HCT116 (cell line): Measurements from ENCODE around the gene BRINP2. TPM values are rescaled to one million over a fixed set of nuclear protein-coding genes. Genes with fewer than 3 reads are reported as not detected.

Experiments used
- ATAC-seq: fragments of 200-7000 bp; cut with Tn5 transposase; 2 replicates; pipeline ENCODE4 v1.9.1; 2020; ENCODE audit warnings: mild to moderate bottlenecking, moderate library complexity
- BruUV-seq: library from RNA; stranded (reverse); fragments of 400-500 nt; replicated peaks from 2 replicates; lab custom pipeline; 2021; lab: Mats Ljungman, UMichigan
- CTCF ChIA-PET: fragments of 300-600 bp; sonication (Branson Sonifier 250); formaldehyde crosslinking; loops from one replicate; lab custom pipeline; 2021; ENCODE audit warnings: antibody characterized with exemption; lab: Charles Lee
- POLR2A ChIA-PET: fragments of 300-600, 350-600 bp; sonication (Branson Sonifier 250); formaldehyde crosslinking; loops from one replicate; lab custom pipeline; 2021; ENCODE audit warnings: antibody characterized with exemption; lab: Charles Lee
- RAD21 ChIA-PET, 2 experiments: fragments of 300-600 bp; sonication (Branson Sonifier 250); formaldehyde crosslinking; loops; one replicate each; lab custom pipeline; 2023; ENCODE audit warnings: low total read pairs in 2 of 2; ENCODE audit not compliant: uncharacterized antibody in 2 of 2, unreplicated experiment in 2 of 2, low non-redundant PET in 1 of 2; lab: Charles Lee
- DNase-seq: peaks from one replicate; pipeline ENCODE4 v3.0.0-alpha.2; 2010; ENCODE audit warnings: low read depth, low spot score
- H2AFZ ChIP-seq: fragments of 200-600 bp; shearing (Covaris generic), sonication (generic); 2 replicates; pipeline ENCODE4 v1.6.1; 2017; ENCODE audit warnings: low read depth, mixed run types, mixed read lengths, antibody characterized with exemption, low read length; ENCODE audit not compliant: poor library complexity, severe bottlenecking
- H3K27ac ChIP-seq: 2 replicates; pipeline ENCODE4 v1.5.1; 2012; ENCODE audit warnings: low read depth, low read length
- H3K27me3 ChIP-seq: fragments of 200-600 bp; sonication (generic); 2 replicates; pipeline ENCODE4 v1.6.1; 2016; ENCODE audit warnings: mixed run types, low read length, mixed read lengths; ENCODE audit not compliant: insufficient read depth
- H3K36me3 ChIP-seq, 2 experiments: fragments of 200-500 bp in 1 of 2; fragments of 200-600 bp in 1 of 2; sonication (Bioruptor generic) in 1 of 2; sonication (generic) in 1 of 2; 2 replicates each; pipeline versions ENCODE4 v1.5.1 to v1.6.1; 2014 to 2016; ENCODE audit warnings: low read length in 2 of 2, inconsistent platforms in 1 of 2, mixed read lengths in 1 of 2, mixed run types in 1 of 2; ENCODE audit not compliant: insufficient read depth in 2 of 2, control insufficient read depth in 1 of 2
- H3K4me1 ChIP-seq, 2 experiments: fragments of 200-600 bp in 1 of 2; sonication (generic) in 1 of 2; 2 replicates each; pipeline versions ENCODE4 v1.5.1 to v1.6.1; 2012 to 2017; ENCODE audit warnings: low read length in 2 of 2, inconsistent platforms in 1 of 2, mild to moderate bottlenecking in 1 of 2, mixed read lengths in 1 of 2, mixed run types in 1 of 2, moderate library complexity in 1 of 2; ENCODE audit not compliant: insufficient read depth in 2 of 2, control insufficient read depth in 1 of 2
- H3K4me2 ChIP-seq: fragments of 200-600 bp; sonication (generic); 2 replicates; pipeline ENCODE4 v1.6.1; 2017; ENCODE audit warnings: mixed run types, low read length, mixed read lengths
- H3K4me3 ChIP-seq, 2 experiments: fragments of 200-600 bp in 1 of 2; sonication (generic) in 1 of 2; replicated peaks in 1 of 2; 2 replicates each; pipeline ENCODE4 v1.5.1; 2011 to 2016; ENCODE audit warnings: low read length in 2 of 2, control low read depth in 1 of 2, low read depth in 1 of 2, mild to moderate bottlenecking in 1 of 2, mixed read lengths in 1 of 2, mixed run types in 1 of 2
- H3K79me2 ChIP-seq: fragments of 200-600 bp; sonication (generic); 2 replicates; pipeline ENCODE4 v1.6.1; 2017; ENCODE audit warnings: mild to moderate bottlenecking, mixed run types, low read length, moderate library complexity, mixed read lengths; ENCODE audit not compliant: insufficient read depth
- H3K9ac ChIP-seq: fragments of 200-600 bp; sonication (generic); 2 replicates; pipeline ENCODE4 v1.6.1; 2016; ENCODE audit warnings: low read length, mixed read lengths
- H3K9me2 ChIP-seq: fragments of 200-600 bp; sonication (generic), shearing (Covaris generic); 2 replicates; pipeline ENCODE4 v1.6.1; 2017; ENCODE audit warnings: mixed run types, mild to moderate bottlenecking, moderate library complexity; ENCODE audit not compliant: insufficient read depth
- H3K9me3 ChIP-seq, 2 experiments: fragments of 200-500 bp in 1 of 2; fragments of 200-600 bp in 1 of 2; sonication (Bioruptor generic) in 1 of 2; sonication (generic) in 1 of 2; 2 replicates each; pipeline ENCODE4 v1.6.1; 2014 to 2017; ENCODE audit warnings: low read length in 2 of 2, mixed read lengths in 2 of 2, inconsistent platforms in 1 of 2, low read depth in 1 of 2, mild to moderate bottlenecking in 1 of 2, mixed run types in 1 of 2, moderate library complexity in 1 of 2; ENCODE audit not compliant: control insufficient read depth in 1 of 2, insufficient read depth in 1 of 2
- H4K20me1 ChIP-seq: fragments of 200-600 bp; sonication (generic), shearing (Covaris generic); 2 replicates; pipeline ENCODE4 v1.6.1; 2017; ENCODE audit warnings: mixed run types, mild to moderate bottlenecking, moderate library complexity; ENCODE audit not compliant: insufficient read depth
- CBX3 ChIP-seq: IDR thresholded peaks from 2 replicates; pipeline ENCODE4 v1.6.1; 2012; ENCODE audit warnings: low read depth
- EGR1 ChIP-seq: IDR thresholded peaks from 2 replicates; pipeline ENCODE4 v1.6.1; 2012; ENCODE audit warnings: low read depth
- FOSL1 ChIP-seq: IDR thresholded peaks from 2 replicates; pipeline ENCODE4 v1.6.1; 2012; ENCODE audit warnings: low read depth
- JUND ChIP-seq: IDR thresholded peaks from 2 replicates; pipeline ENCODE4 v1.6.1; 2012
- POLR2A ChIP-seq: IDR thresholded peaks from 2 replicates; pipeline ENCODE4 v1.7.0; 2011; ENCODE audit warnings: borderline replicate concordance; ENCODE audit not compliant: insufficient read depth, insufficient read length; ENCODE audit errors: extremely low read depth
- SIN3A ChIP-seq: IDR thresholded peaks from 2 replicates; pipeline ENCODE4 v1.6.1; 2012; ENCODE audit warnings: low read depth
- SP1 ChIP-seq: IDR thresholded peaks from 2 replicates; pipeline ENCODE4 v1.6.1; 2012; ENCODE audit warnings: low read depth
- TCF7L2 ChIP-seq: IDR thresholded peaks from 2 replicates; pipeline ENCODE4 v1.7.0; 2011; ENCODE audit warnings: borderline replicate concordance, inconsistent platforms; ENCODE audit not compliant: insufficient read depth, insufficient read length; ENCODE audit errors: extremely low read depth
- YY1 ChIP-seq: IDR thresholded peaks from 2 replicates; pipeline ENCODE4 v1.6.1; 2011; ENCODE audit warnings: low read length, low read depth, moderate library complexity, mild to moderate bottlenecking; ENCODE audit not compliant: insufficient replicate concordance; ENCODE audit errors: extremely low read depth
- ZNF274 ChIP-seq: fragments of 200-500 bp; sonication (Bioruptor generic); IDR thresholded peaks from 2 replicates; pipeline ENCODE4 v1.6.1; 2014; ENCODE audit warnings: mild to moderate bottlenecking, low read depth, low read length, inconsistent platforms
- intact Hi-C: fragments of 100-400 bp; cut with micrococcal nuclease; formaldehyde crosslinking; loops from 2 replicates; pipeline ENCODE4 v1.10.0; 2022
- total RNA-seq: library from RNA; stranded (reverse); gene quantifications from one replicate; pipeline ENCODE4 v1.2.1, GENCODE V29; 2021; ENCODE audit not compliant: unreplicated experiment
- TF ChIP-seq, protein P1 (sequence below), 3 experiments: fragments of 200-600 bp in 1 of 3; sonication (generic) in 1 of 3; IDR thresholded peaks in 2 of 3; conservative IDR thresholded peaks in 1 of 3; 2 replicates each; pipeline ENCODE4 v1.5.1; 2012 to 2017; ENCODE audit warnings: low read depth in 2 of 3, low read length in 2 of 3, antibody characterized with exemption in 1 of 3, borderline replicate concordance in 1 of 3, control low read depth in 1 of 3, mild to moderate bottlenecking in 1 of 3, mixed read lengths in 1 of 3, mixed run types in 1 of 3, moderate library complexity in 1 of 3; ENCODE audit not compliant: insufficient read depth in 1 of 3
- TF ChIP-seq, protein P2 (sequence below): IDR thresholded peaks from 2 replicates; pipeline ENCODE4 v1.6.1; 2012
- TF ChIP-seq, protein P3 (sequence below): IDR thresholded peaks from 2 replicates; pipeline ENCODE4 v1.6.1; 2011; ENCODE audit warnings: mild to moderate bottlenecking, low read length, moderate library complexity; ENCODE audit not compliant: insufficient replicate concordance; ENCODE audit errors: extremely low read depth

BRINP2 gene
- total RNA-seq, 1 experiment from 2014 or later, result not detected

DNA sequence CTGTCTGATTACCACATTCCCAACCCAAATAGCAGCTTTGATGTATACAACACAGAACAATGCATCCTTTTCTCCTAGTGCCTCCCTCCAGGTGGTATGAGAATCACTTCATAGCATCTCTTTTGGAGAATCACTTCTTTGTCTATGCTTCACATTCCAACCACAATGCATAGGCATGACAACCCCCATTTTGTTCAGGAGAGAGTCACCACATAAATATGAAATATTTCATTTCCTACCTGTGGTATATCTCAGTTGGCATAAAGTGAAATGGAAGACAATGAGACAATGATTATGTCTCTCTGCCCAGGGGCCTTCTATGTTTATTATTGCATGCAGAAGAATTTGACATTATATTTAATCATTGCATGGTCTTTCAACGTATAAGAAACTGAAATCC, 112.2 kb downstream of the BRINP2 start:
- no peak overlapping the region for H3K4me2 ChIP-seq
- no peak overlapping the region for H2AFZ ChIP-seq

More for the DNA sequence above, 112.2 kb downstream of the BRINP2 start:
- Histone ChIP-seq H3K9me2 (no peaks in the 10 kb centered on the region), H3K79me2 (no peaks in the 10 kb centered on the region), H3K9ac (no peak overlapping the region), H3K4me3 (no peak overlapping the region), H3K4me1 (no peaks in the 10 kb centered on the region), H3K9me3 (no peaks in the 10 kb centered on the region), H3K27me3 (0 out of 2 replicates have a peak, but pooled peaks cover 3% of the 10 kb centered on the region), H3K36me3 (no peaks in the 10 kb centered on the region), H4K20me1 (no peaks in the 10 kb centered on the region), H3K27ac (no peak overlapping the region)
- ChIA-PET RAD21 (no interaction called here), CTCF (no interaction called here), POLR2A (no interaction called here)
- ATAC-seq, result no peak
- intact Hi-C loops, result no loop called here
- BruUV-seq, result no TSS peak
- no peak for DNase-seq
- TF ChIP-seq, protein P1, sequence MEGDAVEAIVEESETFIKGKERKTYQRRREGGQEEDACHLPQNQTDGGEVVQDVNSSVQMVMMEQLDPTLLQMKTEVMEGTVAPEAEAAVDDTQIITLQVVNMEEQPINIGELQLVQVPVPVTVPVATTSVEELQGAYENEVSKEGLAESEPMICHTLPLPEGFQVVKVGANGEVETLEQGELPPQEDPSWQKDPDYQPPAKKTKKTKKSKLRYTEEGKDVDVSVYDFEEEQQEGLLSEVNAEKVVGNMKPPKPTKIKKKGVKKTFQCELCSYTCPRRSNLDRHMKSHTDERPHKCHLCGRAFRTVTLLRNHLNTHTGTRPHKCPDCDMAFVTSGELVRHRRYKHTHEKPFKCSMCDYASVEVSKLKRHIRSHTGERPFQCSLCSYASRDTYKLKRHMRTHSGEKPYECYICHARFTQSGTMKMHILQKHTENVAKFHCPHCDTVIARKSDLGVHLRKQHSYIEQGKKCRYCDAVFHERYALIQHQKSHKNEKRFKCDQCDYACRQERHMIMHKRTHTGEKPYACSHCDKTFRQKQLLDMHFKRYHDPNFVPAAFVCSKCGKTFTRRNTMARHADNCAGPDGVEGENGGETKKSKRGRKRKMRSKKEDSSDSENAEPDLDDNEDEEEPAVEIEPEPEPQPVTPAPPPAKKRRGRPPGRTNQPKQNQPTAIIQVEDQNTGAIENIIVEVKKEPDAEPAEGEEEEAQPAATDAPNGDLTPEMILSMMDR (IDR thresholded peaks at IDR 0.05 in 2 of 3, conservative IDR thresholded peaks at IDR 0.05 in 1 of 3; ENCODE audit: borderline replicate concordance in 1 of 3, insufficient read depth in 1 of 3, low read depth in 2 of 3, low read length in 2 of 3), result no peak
- TF ChIP-seq, protein P2, sequence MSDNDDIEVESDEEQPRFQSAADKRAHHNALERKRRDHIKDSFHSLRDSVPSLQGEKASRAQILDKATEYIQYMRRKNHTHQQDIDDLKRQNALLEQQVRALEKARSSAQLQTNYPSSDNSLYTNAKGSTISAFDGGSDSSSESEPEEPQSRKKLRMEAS, result no peak
- TF ChIP-seq SIN3A (no peak), EGR1 (no peak), FOSL1 (no peak), ZNF274 (no peak), SP1 (no peak), CBX3 (no peak), YY1 (no peak), JUND (no peak), TCF7L2 (no peak), POLR2A (no peak)
- TF ChIP-seq, protein P3, sequence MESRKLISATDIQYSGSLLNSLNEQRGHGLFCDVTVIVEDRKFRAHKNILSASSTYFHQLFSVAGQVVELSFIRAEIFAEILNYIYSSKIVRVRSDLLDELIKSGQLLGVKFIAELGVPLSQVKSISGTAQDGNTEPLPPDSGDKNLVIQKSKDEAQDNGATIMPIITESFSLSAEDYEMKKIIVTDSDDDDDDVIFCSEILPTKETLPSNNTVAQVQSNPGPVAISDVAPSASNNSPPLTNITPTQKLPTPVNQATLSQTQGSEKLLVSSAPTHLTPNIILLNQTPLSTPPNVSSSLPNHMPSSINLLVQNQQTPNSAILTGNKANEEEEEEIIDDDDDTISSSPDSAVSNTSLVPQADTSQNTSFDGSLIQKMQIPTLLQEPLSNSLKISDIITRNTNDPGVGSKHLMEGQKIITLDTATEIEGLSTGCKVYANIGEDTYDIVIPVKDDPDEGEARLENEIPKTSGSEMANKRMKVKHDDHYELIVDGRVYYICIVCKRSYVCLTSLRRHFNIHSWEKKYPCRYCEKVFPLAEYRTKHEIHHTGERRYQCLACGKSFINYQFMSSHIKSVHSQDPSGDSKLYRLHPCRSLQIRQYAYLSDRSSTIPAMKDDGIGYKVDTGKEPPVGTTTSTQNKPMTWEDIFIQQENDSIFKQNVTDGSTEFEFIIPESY, result no peak
- TF ChIP-seq, all 23 proteins: peak for 0
